Stimulated activated CD4-positive, alpha-beta T cell treated with anti-CD3 and anti-CD28 coated beads, Interleukin-15, amount 100 ng/mL, for 48 hours (primary cell): Measurements from ENCODE around the gene SMU1.
A peak's percentile ranks its signal among the peaks of the same experiment; 100 is the strongest.

Source experiments
- DNase-seq, 2 donors: peaks; one replicate each; pipeline ENCODE4 v3.0.0-alpha.2; 2020; ENCODE audit warnings: low read depth in 2 of 2

Gene SMU1

DNA sequence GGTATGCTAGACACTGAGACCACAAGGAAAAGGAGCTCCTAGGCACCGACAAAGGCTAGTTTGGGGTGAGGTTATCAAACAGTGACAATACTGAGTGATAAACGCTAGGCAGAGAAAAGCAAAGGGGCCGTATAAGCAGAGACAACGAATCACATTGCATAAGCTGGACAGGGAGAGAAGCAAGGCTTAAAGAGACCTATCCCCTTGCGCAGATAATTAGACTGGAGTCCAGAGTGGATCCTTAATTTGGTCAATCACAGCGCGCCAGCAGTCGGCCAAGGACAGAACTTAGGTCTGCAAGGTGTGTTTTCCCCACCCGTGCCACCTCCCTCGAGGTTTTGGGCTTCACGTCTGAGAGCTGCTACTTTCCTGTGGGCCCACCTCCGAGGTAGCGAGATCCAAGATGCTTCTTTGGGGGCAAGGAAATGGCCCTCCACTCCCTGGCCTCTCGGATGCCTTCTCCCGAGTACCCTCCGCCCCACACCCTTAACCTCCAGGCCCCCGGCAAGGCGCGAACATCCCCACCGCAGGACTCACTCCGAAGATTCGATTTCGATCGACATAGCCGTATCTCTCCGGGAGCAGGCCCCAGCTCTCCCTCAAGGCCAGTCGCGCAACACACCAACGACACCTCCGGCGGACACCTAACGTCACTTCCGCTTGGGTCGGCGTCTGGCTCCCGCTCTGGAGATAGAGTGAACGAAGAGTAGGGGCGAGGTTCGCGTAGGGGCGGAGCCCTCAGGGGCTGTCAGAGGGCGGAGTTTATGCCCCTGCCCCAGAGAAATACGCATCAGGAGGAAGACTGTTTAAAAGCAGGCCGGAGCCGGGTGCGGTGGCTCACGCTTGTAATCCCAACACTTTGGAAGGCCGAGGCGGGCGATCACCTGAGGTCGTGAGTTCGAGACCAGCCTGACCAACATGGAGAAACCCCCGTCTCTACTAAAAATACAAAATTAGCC is at the start of gene SMU1:
Gene SMU1, minus strand, starts transcription at position 629 of the 959 bp plus-strand sequence. Its CDS starts 66 bp downstream, at position 563.
- peak; percentile 94 to 97 for DNase-seq

- no peak for DNase-seq
Measured at GRCh38 chr9:33125461-33125860, 49.0 kb upstream of the SMU1 start.

GRCh38 chr9:33124751-33125381 is 48.4 kb upstream of the SMU1 start:
- no peak for DNase-seq

DNA sequence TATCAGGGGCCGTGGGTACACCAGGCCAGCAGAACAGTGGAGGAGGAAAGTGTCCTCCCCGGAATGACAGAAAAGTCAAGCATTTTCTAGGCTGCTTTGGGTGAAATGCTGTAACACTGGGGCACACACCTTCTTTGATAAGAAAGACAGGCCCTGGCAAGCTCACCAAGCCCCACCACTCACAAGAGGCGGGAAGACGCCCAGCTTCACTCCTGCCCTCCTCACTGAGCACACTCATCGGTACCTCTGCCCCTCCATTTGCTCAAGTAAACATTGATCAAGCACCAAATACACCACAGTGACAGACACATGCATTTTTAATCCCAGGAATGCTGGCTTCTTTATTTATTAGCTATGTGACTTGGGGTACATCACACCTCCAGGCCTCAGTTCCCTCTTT is 47.6 kb upstream of the SMU1 start:
- no peak for DNase-seq

DNA sequence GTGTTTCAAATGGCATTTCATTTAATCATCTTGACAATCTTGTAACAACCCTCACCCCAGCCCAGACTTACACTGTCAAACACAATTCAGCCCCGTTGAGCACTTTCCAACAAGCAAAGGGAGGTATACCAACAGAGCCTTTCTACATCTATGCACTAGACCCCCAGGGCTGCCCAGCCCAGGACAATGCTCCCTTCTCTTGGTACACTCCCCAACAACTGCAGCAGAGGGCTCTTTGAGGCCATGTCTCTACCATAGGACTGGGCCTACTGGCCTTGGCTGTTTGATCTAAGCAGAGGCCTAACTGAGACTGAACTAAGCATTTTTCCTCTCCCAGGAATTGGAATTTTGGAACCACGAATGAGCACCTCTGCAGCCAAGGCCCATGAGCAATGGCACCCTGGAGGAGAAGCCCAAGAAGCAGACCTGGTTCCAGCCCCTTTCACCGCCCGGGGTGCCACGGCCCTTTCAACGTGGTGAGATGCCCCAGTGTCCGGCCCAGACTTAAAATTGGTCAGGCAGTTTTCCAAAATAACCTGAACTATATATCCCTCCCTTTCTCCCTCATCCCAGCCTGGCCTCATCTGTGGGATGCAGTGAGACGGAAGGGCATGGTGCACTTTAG is 47.0 kb upstream of the SMU1 start:
- no peak for DNase-seq

- DNase-seq = no peak
Measured at GRCh38 chr9:33120620-33121019, 44.1 kb upstream of the SMU1 start.

DNA sequence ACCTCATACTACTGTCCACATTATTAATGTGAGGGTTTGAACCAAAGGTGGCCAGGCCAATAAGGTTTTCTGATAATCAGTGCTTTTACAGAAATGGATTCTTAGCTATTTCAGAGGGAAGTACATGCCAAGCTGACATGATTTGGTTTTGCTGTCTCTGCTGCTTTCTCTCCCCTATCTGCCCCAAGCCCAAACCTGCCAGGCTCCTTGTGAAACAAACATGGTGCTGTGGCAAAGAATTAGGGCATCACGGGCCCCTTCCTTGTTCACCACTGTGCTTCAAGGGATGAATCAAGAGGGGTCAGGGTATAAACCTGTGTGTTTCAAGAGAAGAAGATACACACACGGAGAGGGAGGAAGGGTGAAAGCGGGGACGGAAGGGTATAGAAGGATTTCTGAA is 41.3 kb upstream of the SMU1 start:
- DNase-seq = no peak

DNA sequence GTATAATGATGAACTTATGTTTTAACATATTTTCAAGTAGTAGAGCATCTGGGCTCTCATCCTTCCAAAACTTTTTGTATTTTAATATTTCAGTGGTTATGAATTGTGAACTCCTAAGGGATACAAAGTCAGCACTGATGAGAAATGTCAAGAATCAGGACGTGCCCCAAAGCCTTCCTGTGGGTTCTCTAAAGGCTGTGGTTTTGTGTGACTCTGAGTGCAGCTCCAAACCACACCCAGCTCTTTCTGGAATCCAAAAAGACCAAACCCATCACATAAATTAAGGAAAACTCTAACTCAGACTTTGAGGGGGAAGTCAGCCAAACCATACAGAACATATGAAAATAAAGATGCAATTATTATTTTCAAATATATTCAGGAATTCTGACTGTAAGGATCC is 40.8 kb upstream of the SMU1 start:
- no peak for DNase-seq

DNA sequence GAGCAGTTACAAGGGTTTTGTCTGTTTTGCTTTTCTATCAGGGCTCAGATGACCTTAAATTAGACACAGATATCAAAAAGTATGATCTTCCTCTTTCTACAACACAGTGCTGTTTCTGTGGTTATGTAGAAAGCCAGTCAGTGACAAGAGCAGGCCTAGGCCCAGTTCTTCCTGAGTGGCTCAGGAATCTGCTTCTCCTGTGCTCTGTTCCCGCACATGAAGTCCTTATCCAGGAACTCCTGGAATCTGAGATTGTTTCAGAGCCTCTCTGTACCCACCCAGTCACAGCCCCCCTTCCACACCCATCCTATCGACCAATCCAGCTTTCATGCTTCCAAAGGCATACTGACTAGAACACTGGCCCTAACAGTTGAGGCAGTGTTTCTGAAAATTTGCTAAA is 40.4 kb upstream of the SMU1 start:
- no peak for DNase-seq

GRCh38 chr9:33114746-33115145 is 38.3 kb upstream of the SMU1 start:
- DNase-seq = no peak

- no peak for DNase-seq
Measured at GRCh38 chr9:33113799-33114547, 37.5 kb upstream of the SMU1 start.

GRCh38 chr9:33112094-33112493 is 35.6 kb upstream of the SMU1 start:
- no peak for DNase-seq

DNA sequence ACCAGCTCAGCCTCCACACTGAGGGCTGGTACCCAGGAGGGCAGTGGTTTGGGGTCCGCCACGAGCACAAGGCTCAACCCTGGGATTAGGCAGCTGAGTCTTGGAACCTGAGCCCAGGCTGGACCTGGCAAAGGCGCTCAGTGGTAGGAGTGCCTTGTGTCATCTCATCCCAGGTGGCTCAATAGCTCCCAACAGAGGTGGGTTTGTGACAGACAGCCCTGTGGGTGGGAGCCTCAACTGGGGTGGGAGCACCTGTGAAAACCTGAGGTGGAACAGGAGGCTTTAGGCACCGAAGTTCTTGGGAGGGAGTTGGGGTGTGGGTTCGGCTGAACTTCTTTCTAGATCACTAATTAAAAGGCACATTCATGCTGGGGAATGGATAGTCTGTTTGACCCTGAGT is 35.2 kb upstream of the SMU1 start:
- DNase-seq = no peak

DNA sequence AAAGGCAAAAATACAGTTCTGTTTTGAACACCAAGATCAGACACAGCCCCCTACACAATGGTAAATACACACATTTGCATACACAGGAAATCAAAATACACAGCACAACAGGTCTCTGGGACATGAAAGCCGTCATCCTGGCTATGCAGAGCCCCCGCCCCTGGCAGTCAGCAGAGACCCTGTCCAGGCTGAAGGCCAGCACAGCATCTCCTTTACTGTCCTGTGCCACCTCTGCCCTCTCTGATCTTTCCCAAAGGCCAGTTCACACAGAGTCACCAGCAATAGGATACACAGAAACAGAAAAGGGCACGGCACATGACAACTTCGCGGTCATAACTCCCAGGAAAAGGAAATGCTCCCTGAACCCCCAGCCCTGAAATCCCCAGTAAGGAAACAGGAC is 34.2 kb upstream of the SMU1 start:
- DNase-seq = no peak

DNA sequence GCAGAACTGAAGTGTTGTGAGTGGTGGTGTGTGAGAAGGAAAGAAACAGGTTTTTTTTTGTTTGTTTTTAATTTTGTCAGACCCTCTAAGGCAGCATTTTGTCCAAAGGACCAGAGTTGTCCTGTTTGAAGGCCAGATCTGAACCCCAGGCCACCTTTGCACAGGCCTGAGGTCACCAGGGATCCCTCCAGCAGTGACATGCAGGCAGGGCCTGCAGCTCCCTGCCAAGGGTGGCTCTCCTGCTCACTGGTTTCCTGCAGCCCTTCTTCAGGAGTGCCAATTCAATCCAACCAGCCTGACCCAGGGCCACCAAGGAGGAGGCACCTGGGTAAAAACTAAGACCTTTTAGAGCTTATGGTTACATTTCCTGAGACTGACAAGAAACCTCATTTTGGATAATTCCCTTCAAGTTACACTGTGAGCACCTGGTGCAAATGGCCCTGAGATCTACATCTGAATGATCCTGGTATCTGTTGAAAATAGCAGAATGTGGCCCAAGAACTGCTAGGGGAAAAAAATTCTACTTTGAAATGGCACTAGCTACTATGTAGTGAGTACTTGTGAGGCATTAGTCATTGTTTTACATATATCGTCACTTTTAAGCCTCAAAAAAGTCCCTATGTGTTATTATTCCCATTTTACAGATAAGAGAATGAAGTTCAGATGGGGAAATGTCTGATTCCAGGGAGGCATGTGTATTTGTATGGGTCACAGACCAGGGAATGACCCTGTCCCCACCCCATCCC is 33.5 kb upstream of the SMU1 start:
- DNase-seq = no peak

DNA sequence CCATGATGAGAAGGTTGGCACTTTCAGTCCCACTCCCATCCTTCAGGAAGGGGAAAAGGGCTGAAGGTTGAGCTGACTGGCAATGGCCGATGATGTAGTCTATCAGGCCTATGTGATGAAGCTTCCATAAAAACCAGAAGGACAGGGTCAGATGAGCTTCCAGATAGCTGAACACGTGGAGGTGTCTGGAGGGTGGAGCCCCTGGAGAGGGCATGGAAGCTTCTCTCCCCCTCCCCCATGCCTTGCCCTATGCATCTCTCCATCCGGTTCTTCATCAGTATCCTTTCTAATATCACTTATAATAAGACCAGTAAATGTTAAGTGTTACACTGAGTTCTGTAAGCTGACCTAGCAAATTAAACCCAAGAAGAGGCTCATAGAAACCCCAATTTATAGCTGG is 32.6 kb upstream of the SMU1 start:
- DNase-seq = no peak

- DNase-seq = no peak
Measured at GRCh38 chr9:33108472-33108871, 32.0 kb upstream of the SMU1 start.

GRCh38 chr9:33107762-33108161 is 31.3 kb upstream of the SMU1 start:
- DNase-seq = no peak

- DNase-seq = no peak
Measured at GRCh38 chr9:33106827-33107621, 30.6 kb upstream of the SMU1 start.

- DNase-seq = no peak
Measured at GRCh38 chr9:33106372-33106771, 29.9 kb upstream of the SMU1 start.
